SK-N-SH treated with all-trans-retinoic acid at 6 μM for 48 hours (cell line): ENCODE data around the gene TLL1.

Experiments used
- ARNTL ChIP-seq: fragments of 450-650 bp; formaldehyde crosslinking; IDR thresholded peaks from 2 replicates; pipeline ENCODE4 v1.5.0; 2020; ENCODE audit warnings: low read depth, mild to moderate bottlenecking, moderate library complexity, borderline replicate concordance
- CREB5 ChIP-seq: fragments of 250-450 bp; sonication (Bioruptor Pico); IDR thresholded peaks from 2 replicates; pipeline ENCODE4 v1.5.1; 2020; ENCODE audit warnings: low read depth, mild to moderate bottlenecking, moderate library complexity
- ESRRG ChIP-seq: fragments of 250-450 bp; sonication (Bioruptor Pico); IDR thresholded peaks from 2 replicates; pipeline ENCODE4 v1.6.1; 2021; ENCODE audit warnings: mild to moderate bottlenecking
- OSR1 ChIP-seq: fragments of 250-450 bp; sonication (Bioruptor Pico); IDR thresholded peaks from 2 replicates; pipeline ENCODE4 v1.8.0; 2022; ENCODE audit warnings: moderate library complexity, mild to moderate bottlenecking, inconsistent platforms
- RARB ChIP-seq: fragments of 250-450 bp; sonication (Bioruptor Pico); IDR thresholded peaks from 2 replicates; pipeline ENCODE4 v1.8.0; 2021; ENCODE audit warnings: mild to moderate bottlenecking, moderate library complexity
- ZC3H10 ChIP-seq: fragments of 250-450 bp; sonication (Bioruptor Pico); IDR thresholded peaks from 2 replicates; pipeline ENCODE4 v1.5.1; 2021; ENCODE audit warnings: mild to moderate bottlenecking, moderate library complexity
- ZFP30 ChIP-seq: fragments of 450-650 bp; formaldehyde crosslinking; IDR thresholded peaks from 2 replicates; pipeline ENCODE4 v1.5.0; 2022; ENCODE audit warnings: mild to moderate bottlenecking, moderate library complexity
- ZNF565 ChIP-seq: fragments of 450-650 bp; formaldehyde crosslinking; conservative IDR thresholded peaks from 2 replicates; pipeline ENCODE4 v1.5.0; 2020; ENCODE audit warnings: low read depth, mild to moderate bottlenecking, moderate library complexity
- TF ChIP-seq, protein P1 (sequence below): fragments of 250-450 bp; sonication (Bioruptor Pico); IDR thresholded peaks from 2 replicates; pipeline ENCODE4 v1.5.0; 2020; ENCODE audit warnings: mild to moderate bottlenecking, moderate library complexity
- TF ChIP-seq, protein P2 (sequence below): fragments of 250-450 bp; sonication (Bioruptor Pico); IDR thresholded peaks from 2 replicates; pipeline ENCODE4 v1.8.0; 2021; ENCODE audit warnings: low read depth, mild to moderate bottlenecking, moderate library complexity, borderline replicate concordance

DNA sequence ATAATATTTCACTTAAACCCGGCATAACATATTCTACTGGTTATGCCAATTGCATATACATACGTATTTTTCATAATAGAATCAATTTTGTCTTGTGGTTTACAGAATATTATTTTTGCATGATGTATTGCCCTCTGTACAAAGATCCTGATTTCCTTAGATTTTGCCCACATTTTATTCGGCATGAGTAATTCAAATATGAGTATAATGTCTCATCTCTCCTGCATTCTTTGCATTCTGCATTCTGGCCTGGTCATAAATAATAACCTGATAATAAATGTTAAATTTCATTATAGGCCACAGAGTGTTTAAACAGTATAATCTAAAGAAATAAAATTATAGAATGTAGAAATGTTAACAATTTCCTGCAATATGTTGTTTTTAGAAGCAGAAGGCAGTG lies 205.3 kb downstream of the TLL1 start:
- TF ChIP-seq RARB (CRISPR knock-in tag) (no peak), ARNTL (CRISPR knock-in tag) (no peak), CREB5 (CRISPR knock-in tag) (no peak), ZNF565 (no peak), ZFP30 (CRISPR knock-in tag) (no peak), ZC3H10 (CRISPR knock-in tag) (peak; percentile 71), ESRRG (CRISPR knock-in tag) (no peak), OSR1 (CRISPR knock-in tag) (no peak)
- TF ChIP-seq, protein P1, sequence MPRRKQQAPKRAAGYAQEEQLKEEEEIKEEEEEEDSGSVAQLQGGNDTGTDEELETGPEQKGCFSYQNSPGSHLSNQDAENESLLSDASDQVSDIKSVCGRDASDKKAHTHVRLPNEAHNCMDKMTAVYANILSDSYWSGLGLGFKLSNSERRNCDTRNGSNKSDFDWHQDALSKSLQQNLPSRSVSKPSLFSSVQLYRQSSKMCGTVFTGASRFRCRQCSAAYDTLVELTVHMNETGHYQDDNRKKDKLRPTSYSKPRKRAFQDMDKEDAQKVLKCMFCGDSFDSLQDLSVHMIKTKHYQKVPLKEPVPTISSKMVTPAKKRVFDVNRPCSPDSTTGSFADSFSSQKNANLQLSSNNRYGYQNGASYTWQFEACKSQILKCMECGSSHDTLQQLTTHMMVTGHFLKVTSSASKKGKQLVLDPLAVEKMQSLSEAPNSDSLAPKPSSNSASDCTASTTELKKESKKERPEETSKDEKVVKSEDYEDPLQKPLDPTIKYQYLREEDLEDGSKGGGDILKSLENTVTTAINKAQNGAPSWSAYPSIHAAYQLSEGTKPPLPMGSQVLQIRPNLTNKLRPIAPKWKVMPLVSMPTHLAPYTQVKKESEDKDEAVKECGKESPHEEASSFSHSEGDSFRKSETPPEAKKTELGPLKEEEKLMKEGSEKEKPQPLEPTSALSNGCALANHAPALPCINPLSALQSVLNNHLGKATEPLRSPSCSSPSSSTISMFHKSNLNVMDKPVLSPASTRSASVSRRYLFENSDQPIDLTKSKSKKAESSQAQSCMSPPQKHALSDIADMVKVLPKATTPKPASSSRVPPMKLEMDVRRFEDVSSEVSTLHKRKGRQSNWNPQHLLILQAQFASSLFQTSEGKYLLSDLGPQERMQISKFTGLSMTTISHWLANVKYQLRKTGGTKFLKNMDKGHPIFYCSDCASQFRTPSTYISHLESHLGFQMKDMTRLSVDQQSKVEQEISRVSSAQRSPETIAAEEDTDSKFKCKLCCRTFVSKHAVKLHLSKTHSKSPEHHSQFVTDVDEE: no peak
- TF ChIP-seq, protein P2, sequence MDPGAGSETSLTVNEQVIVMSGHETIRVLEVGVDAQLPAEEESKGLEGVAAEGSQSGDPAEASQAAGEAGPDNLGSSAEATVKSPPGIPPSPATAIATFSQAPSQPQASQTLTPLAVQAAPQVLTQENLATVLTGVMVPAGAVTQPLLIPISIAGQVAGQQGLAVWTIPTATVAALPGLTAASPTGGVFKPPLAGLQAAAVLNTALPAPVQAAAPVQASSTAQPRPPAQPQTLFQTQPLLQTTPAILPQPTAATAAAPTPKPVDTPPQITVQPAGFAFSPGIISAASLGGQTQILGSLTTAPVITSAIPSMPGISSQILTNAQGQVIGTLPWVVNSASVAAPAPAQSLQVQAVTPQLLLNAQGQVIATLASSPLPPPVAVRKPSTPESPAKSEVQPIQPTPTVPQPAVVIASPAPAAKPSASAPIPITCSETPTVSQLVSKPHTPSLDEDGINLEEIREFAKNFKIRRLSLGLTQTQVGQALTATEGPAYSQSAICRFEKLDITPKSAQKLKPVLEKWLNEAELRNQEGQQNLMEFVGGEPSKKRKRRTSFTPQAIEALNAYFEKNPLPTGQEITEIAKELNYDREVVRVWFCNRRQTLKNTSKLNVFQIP (CRISPR knock-in tag): no peak; the same call in 1 of the 2 replicates
